22Rv1 (cell line): Measurements from ENCODE around the gene AKR1C3.
A peak's percentile ranks its signal among the peaks of the same experiment; 100 is the strongest.
"Not testable (repeated sequence)": the region's sequence is repeated elsewhere in the genome, so short reads cannot be mapped to it uniquely, and the experiment has no call there.

Source experiments
- H3K27ac ChIP-seq: fragments of 450-650 bp; 2 replicates; pipeline ENCODE4 v1.5.1; 2017
- ZFX ChIP-seq: fragments of 450-650 bp; IDR thresholded peaks from 2 replicates; pipeline ENCODE4 v1.6.1; 2017; ENCODE audit warnings: antibody characterized with exemption, borderline replicate concordance
- TF ChIP-seq, protein P1 (sequence below): fragments of 450-650 bp; IDR thresholded peaks from 2 replicates; pipeline ENCODE4 v1.5.1; 2017; ENCODE audit warnings: mild to moderate bottlenecking

The AKR1C3 gene

DNA sequence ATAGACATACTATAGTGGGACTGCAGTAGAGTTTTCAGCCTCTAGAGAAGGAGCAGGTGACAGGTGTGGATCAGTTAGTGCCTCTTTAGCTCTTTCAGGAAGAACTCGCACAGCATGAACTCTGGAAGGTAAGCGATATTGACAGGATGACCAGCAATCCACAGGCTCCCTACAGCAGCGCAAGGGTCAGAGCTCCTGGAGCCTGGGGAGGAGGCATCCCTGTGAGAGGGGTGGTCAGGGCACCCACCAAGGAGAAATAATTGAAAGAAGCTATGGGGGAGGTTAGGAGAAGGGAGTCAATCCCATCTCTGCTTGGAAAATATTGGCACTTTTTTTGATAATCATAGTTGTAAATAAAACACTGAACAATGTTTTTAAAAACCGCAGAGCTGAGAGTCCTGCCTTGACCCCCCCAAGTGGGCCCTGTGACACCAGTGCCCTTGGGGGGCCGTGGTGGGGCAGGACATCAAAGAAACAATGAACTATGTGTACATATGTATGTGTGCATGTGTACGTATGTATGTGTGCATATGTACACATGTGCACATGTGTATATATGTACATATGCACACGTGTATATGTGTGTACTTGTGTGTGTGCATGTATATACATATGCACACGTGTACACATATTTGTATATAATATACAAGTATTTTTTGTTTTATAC lies 13.8 kb downstream of the AKR1C3 start:
- no peak for TF ChIP-seq ZFX
- TF ChIP-seq, protein P1, sequence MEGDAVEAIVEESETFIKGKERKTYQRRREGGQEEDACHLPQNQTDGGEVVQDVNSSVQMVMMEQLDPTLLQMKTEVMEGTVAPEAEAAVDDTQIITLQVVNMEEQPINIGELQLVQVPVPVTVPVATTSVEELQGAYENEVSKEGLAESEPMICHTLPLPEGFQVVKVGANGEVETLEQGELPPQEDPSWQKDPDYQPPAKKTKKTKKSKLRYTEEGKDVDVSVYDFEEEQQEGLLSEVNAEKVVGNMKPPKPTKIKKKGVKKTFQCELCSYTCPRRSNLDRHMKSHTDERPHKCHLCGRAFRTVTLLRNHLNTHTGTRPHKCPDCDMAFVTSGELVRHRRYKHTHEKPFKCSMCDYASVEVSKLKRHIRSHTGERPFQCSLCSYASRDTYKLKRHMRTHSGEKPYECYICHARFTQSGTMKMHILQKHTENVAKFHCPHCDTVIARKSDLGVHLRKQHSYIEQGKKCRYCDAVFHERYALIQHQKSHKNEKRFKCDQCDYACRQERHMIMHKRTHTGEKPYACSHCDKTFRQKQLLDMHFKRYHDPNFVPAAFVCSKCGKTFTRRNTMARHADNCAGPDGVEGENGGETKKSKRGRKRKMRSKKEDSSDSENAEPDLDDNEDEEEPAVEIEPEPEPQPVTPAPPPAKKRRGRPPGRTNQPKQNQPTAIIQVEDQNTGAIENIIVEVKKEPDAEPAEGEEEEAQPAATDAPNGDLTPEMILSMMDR: no peak
- H3K27ac ChIP-seq: peak overlapping the region; percentile 10

DNA sequence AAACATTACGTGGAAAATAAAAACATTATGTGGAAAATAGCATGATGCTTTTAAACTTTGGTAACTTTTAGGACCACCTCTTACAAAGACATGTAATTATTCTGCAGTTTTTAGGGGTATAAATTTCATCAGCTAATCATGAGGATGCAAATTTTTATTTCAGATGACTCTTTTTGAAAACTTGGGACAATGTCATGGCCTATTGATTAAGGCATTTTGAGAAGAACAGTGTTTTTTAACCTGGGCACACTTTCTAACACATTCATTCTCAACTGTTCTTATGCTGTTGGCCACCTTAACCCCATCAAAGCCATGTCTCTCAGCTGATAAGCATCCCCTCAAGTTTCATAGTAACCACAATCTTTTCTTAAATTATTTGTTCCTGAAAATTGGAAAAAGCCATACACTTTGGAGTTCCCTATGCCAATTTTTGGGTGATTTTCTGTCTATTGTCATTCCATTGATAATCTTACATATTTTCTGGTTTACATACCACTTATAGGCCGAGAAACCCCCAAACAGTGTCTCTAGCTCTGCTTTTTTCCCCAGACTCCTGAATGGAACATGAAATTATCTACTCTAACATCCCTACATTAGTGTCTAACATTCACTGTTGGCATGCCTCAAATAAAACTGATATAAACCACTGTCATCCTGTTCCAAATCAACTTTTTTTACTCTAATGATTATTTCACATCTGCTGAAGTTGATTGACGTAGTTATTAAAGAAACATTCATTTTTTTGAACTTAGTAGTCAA lies 14.6 kb downstream of the AKR1C3 start:
- H3K27ac ChIP-seq: no peak overlapping the region
- TF ChIP-seq ZFX: no peak
- TF ChIP-seq, protein P1: no peak

DNA sequence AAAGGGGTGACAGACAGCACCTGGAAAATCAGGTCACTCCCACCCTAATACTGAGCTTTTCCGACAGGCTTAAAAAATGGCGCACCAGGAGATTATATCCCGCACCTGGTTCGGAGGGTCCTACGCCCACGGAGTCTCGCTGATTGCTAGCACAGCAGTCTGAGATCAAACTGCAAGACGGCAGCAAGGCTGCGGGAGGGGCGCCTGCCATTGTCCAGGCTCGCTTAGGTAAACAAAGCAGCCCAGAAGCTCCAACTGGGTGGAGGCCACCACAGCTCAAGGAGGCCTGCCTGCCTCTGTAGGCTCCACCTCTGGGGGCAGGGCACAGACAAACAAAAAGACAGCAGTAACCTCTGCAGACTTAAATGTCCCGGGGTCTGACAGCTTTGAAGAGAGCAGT lies 15.6 kb downstream of the AKR1C3 start:
- not testable (repeated sequence) for H3K27ac ChIP-seq

DNA sequence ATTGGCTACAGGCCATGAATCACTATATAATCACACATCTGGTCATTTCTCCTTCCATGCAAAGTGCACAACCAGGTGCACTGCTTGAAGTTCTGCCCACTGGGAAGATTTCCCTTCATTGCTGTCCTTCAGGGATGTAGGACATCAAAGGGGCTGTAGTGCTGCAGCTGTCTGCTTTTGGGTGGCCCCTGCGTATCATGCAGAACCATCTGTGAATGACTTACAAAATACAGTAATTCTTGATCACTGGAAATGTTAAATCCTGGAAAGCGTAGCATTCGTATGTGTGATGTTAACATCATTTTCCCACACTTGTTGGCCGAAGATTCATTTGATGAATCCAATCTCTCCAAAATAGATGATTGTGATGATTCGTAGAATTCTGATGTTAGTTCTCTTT lies 22.4 kb downstream of the AKR1C3 start:
- H3K27ac ChIP-seq: no peak overlapping the region
- no peak for TF ChIP-seq ZFX
- TF ChIP-seq, protein P1: no peak

DNA sequence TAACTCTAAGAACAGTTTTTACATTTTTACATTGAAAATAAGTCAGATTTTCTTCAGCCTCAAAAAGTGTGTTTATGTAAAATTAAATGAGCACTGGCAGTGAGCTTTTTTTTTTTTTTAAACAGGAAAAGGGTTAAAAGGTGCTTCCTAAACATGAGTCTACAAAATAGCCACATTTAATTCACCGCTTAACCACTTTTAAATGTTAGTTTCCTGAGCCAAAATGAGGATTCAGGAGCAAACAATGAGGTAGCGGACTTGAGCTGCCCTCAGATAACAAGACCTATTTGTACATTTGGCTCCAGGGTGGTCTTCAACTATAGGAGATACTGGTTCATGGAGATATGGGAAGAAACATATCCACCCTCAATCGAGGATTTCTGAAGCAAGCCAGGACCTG lies 22.8 kb downstream of the AKR1C3 start:
- H3K27ac ChIP-seq: no peak overlapping the region
- TF ChIP-seq ZFX: no peak
- TF ChIP-seq, protein P1: no peak

DNA sequence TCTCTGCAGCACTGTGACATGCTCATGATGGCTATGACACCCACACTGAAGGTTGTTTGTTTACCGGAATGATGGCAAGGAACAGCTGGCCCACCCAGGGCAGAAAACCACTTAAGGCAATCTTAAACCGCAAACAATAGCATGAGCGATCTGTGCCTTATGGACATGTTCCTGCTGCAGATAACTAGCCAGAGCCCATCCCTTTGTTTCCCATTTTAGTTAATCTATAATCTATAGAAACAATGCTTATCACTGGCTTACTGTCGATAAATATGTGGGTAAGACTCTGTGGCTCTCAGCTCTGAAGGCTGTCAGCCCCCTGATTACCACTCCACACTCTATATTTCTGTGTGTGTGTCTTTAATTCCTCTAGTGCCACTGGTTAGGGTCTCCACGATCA lies 25.8 kb downstream of the AKR1C3 start:
- not testable (repeated sequence) for H3K27ac ChIP-seq

DNA sequence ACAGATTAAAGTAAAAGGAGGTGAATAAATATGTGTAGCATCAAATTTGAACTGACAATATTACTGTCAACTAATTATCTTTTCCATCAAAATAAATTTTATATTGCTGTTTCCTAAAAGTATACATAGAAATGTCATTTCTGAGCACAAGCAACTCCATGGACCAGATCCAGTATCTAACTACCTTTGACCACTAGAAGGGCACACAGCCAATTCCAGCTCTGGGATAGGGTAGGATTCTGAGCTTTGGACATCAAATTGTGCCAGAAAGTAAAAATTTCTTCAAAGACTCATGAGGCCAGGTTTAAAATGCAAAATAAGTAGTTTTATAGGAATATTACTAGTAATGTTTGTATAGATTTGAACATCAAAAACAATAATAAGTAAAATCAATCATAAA lies 29.7 kb downstream of the AKR1C3 start:
- no peak for TF ChIP-seq ZFX
- TF ChIP-seq, protein P1: no peak
- H3K27ac ChIP-seq: no peak overlapping the region

DNA sequence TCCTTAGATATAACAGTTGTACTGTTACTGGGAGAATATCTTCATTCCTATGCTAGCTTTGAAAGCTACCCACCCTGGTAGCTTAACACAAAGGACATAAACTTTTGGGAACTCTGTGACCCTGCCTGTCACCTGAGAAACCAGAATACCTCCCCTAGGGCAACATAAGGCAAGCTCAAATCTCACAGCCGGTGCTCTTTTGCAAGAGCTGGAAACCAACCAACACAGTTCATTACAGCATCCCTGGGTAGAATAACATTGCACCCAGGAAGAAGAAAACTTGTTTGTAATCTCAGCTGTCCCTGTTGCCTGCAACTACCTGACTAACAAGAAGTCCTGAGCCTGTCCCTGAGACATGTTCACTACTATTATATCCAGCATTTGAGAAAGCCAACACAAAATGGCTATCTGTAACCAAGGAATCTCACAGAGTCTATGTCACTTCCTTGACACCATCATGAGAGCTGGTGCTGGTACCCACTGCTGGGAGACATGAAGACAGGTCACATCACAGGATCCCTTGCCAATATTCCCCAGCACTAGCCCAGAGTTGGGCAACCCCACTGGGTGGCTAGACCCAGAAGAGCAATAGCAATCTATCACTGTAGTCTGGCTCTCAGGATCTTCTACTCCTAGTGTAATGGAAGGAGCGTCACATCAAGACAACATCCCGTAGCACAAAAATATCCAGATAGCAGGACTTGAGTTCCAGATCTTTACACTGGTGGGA lies 31.3 kb downstream of the AKR1C3 start:
- TF ChIP-seq, protein P1: no peak
- TF ChIP-seq ZFX: no peak
- H3K27ac ChIP-seq: no peak overlapping the region
